K562 (cell line): Measurements from ENCODE around the gene VPS33B.

ENCODE experiments used
- ETV6 ChIP-seq, 3 experiments: fragments of 150-350 bp in 1 of 3; sonication (generic) in 1 of 3; formaldehyde crosslinking in 1 of 3; IDR thresholded peaks; 2 replicates each; pipeline versions ENCODE4 v1.6.1 to v1.8.0; 2014 to 2022; ENCODE audit warnings: borderline replicate concordance in 2 of 3, low read depth in 2 of 3, antibody characterized with exemption in 1 of 3, low read length in 1 of 3, mild to moderate bottlenecking in 1 of 3, missing genetic modification reagents in 1 of 3
- HBP1 ChIP-seq: fragments of 450-650 bp; formaldehyde crosslinking; IDR thresholded peaks from 2 replicates; pipeline ENCODE4 v1.4.0; 2022; ENCODE audit warnings: missing genetic modification characterization
- HMG20A ChIP-seq: fragments of 450-650 bp; formaldehyde crosslinking; conservative IDR thresholded peaks from 2 replicates; pipeline ENCODE4 v1.4.0; 2020; ENCODE audit warnings: mild to moderate bottlenecking, mixed read lengths
- HNRNPL ChIP-seq: fragments of 200-400 bp; formaldehyde crosslinking; IDR thresholded peaks from 2 replicates; pipeline ENCODE4 v1.6.1; 2017; ENCODE audit warnings: low read depth, mild to moderate bottlenecking, low read length
- MEIS2 ChIP-seq: fragments of 450-650 bp; IDR thresholded peaks from 2 replicates; pipeline ENCODE4 v1.6.1; 2014; ENCODE audit warnings: mild to moderate bottlenecking; ENCODE audit not compliant: partially characterized antibody
- SIN3A ChIP-seq, 2 experiments: fragments of 150-350 bp in 1 of 2; IDR thresholded peaks; 2 replicates each; pipeline ENCODE4 v1.6.1; 2011 to 2016; ENCODE audit warnings: borderline replicate concordance in 2 of 2, low read depth in 2 of 2, low read length in 2 of 2, mild to moderate bottlenecking in 2 of 2, moderate library complexity in 2 of 2; ENCODE audit not compliant: control insufficient read depth in 1 of 2
- SREBF2 ChIP-seq: sonication (generic); formaldehyde crosslinking; IDR thresholded peaks from 2 replicates; pipeline ENCODE4 v1.4.0; 2020; ENCODE audit warnings: mild to moderate bottlenecking, missing genetic modification reagents
- TGIF2 ChIP-seq: sonication (generic); formaldehyde crosslinking; IDR thresholded peaks from 2 replicates; pipeline ENCODE4 v1.8.1; 2022; ENCODE audit warnings: mild to moderate bottlenecking, missing genetic modification reagents, moderate library complexity
- ZNF707 ChIP-seq: fragments of 250-450 bp; sonication (Bioruptor Pico); conservative IDR thresholded peaks from 2 replicates; pipeline ENCODE4 v1.8.0; 2022; ENCODE audit warnings: inconsistent platforms, mild to moderate bottlenecking, moderate library complexity
- TF ChIP-seq, protein P1 (sequence below), 2 experiments: fragments of 450-650 bp; formaldehyde crosslinking in 1 of 2; IDR thresholded peaks; 2 replicates each; pipeline versions ENCODE4 v1.4.0 to v1.6.1; 2014 to 2020; ENCODE audit warnings: mild to moderate bottlenecking in 2 of 2, borderline replicate concordance in 1 of 2, low read depth in 1 of 2
- TF ChIP-seq, protein P2 (sequence below), 3 experiments: IDR thresholded peaks in 2 of 3; conservative IDR thresholded peaks in 1 of 3; 2 replicates each; pipeline ENCODE4 v1.5.1; 2011 to 2012; ENCODE audit warnings: low read length in 3 of 3, mild to moderate bottlenecking in 3 of 3, control low read depth in 2 of 3, improper control_type of control experiment in 1 of 3, inconsistent platforms in 1 of 3, low read depth in 1 of 3, mixed read lengths in 1 of 3, moderate library complexity in 1 of 3; ENCODE audit not compliant: insufficient read depth in 2 of 3

- TF ChIP-seq HNRNPL (0 out of 2 replicates have a peak, but pooled peaks have one; percentile 36), HMG20A (CRISPR knock-in tag) (no peak), TGIF2 (CRISPR knock-in tag) (no peak), ETV6 (IDR thresholded peaks at IDR 0.05; ENCODE audit: borderline replicate concordance in 1 of 2, low read depth in 2 of 2, low read length in 1 of 2) (no peak), ETV6 (CRISPR knock-in tag; IDR thresholded peaks at IDR 0.05; ENCODE audit: borderline replicate concordance) (no peak), MEIS2 (no peak), HBP1 (CRISPR knock-in tag) (no peak), SREBF2 (no peak), SIN3A (IDR thresholded peaks at IDR 0.05; ENCODE audit: borderline replicate concordance in 2 of 2, control insufficient read depth in 1 of 2, low read depth in 2 of 2, low read length in 2 of 2) (no peak), ZNF707 (CRISPR knock-in tag) (no peak)
- TF ChIP-seq, protein P1, sequence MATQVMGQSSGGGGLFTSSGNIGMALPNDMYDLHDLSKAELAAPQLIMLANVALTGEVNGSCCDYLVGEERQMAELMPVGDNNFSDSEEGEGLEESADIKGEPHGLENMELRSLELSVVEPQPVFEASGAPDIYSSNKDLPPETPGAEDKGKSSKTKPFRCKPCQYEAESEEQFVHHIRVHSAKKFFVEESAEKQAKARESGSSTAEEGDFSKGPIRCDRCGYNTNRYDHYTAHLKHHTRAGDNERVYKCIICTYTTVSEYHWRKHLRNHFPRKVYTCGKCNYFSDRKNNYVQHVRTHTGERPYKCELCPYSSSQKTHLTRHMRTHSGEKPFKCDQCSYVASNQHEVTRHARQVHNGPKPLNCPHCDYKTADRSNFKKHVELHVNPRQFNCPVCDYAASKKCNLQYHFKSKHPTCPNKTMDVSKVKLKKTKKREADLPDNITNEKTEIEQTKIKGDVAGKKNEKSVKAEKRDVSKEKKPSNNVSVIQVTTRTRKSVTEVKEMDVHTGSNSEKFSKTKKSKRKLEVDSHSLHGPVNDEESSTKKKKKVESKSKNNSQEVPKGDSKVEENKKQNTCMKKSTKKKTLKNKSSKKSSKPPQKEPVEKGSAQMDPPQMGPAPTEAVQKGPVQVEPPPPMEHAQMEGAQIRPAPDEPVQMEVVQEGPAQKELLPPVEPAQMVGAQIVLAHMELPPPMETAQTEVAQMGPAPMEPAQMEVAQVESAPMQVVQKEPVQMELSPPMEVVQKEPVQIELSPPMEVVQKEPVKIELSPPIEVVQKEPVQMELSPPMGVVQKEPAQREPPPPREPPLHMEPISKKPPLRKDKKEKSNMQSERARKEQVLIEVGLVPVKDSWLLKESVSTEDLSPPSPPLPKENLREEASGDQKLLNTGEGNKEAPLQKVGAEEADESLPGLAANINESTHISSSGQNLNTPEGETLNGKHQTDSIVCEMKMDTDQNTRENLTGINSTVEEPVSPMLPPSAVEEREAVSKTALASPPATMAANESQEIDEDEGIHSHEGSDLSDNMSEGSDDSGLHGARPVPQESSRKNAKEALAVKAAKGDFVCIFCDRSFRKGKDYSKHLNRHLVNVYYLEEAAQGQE (IDR thresholded peaks at IDR 0.05; ENCODE audit: borderline replicate concordance), result no peak
- TF ChIP-seq, protein P1 (CRISPR knock-in tag; IDR thresholded peaks at IDR 0.05; ENCODE audit: low read depth), result no peak
- TF ChIP-seq, protein P2, sequence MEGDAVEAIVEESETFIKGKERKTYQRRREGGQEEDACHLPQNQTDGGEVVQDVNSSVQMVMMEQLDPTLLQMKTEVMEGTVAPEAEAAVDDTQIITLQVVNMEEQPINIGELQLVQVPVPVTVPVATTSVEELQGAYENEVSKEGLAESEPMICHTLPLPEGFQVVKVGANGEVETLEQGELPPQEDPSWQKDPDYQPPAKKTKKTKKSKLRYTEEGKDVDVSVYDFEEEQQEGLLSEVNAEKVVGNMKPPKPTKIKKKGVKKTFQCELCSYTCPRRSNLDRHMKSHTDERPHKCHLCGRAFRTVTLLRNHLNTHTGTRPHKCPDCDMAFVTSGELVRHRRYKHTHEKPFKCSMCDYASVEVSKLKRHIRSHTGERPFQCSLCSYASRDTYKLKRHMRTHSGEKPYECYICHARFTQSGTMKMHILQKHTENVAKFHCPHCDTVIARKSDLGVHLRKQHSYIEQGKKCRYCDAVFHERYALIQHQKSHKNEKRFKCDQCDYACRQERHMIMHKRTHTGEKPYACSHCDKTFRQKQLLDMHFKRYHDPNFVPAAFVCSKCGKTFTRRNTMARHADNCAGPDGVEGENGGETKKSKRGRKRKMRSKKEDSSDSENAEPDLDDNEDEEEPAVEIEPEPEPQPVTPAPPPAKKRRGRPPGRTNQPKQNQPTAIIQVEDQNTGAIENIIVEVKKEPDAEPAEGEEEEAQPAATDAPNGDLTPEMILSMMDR (IDR thresholded peaks at IDR 0.05 in 2 of 3, conservative IDR thresholded peaks at IDR 0.05 in 1 of 3; ENCODE audit: insufficient read depth in 2 of 3, low read depth in 1 of 3, low read length in 3 of 3), result no peak
These were observed 65.2 kb downstream of the VPS33B start for GRCh38 chr15:90957031-90957790.
